ENCODE measurements around the gene TH. TPM values are rescaled to one million over a fixed set of nuclear protein-coding genes. Genes with fewer than 3 reads are reported as not detected.

The TH gene
- polyA plus RNA-seq, 1 of the 3 experiments (the other 2 are of a cell fraction) = not detected

GRCh38 chr11:2168286-2169004 lies 3.2 kb downstream of the TH start (continued):
- TF ChIP-seq EZH2phosphoT487 (IDR thresholded peaks at IDR 0.05; ENCODE audit: borderline replicate concordance, low read depth) = no peak
- no peak for TF ChIP-seq EP300 (IDR thresholded peaks at IDR 0.05; ENCODE audit: borderline replicate concordance in 1 of 2, low read depth in 1 of 2, low read length in 1 of 2)
- TF ChIP-seq TAF1 (IDR thresholded peaks at IDR 0.05; ENCODE audit: borderline replicate concordance, low read depth, low read length) = no peak
- no peak for TF ChIP-seq YY1 (IDR thresholded peaks at IDR 0.05; ENCODE audit: low read depth)
- no peak for TF ChIP-seq RFX5 (IDR thresholded peaks at IDR 0.05; ENCODE audit: low read length)
- TF ChIP-seq SIN3A (IDR thresholded peaks at IDR 0.05; ENCODE audit: borderline replicate concordance, low read depth, low read length) = no peak
- no peak for TF ChIP-seq ELF1 (IDR thresholded peaks at IDR 0.05)
- TF ChIP-seq, protein P1, sequence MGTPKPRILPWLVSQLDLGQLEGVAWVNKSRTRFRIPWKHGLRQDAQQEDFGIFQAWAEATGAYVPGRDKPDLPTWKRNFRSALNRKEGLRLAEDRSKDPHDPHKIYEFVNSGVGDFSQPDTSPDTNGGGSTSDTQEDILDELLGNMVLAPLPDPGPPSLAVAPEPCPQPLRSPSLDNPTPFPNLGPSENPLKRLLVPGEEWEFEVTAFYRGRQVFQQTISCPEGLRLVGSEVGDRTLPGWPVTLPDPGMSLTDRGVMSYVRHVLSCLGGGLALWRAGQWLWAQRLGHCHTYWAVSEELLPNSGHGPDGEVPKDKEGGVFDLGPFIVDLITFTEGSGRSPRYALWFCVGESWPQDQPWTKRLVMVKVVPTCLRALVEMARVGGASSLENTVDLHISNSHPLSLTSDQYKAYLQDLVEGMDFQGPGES (IDR thresholded peaks at IDR 0.05; ENCODE audit: low read depth, low read length) = no peak
- TF ChIP-seq NRF1 (IDR thresholded peaks at IDR 0.05; ENCODE audit: low read depth, low read length) = no peak

DNA sequence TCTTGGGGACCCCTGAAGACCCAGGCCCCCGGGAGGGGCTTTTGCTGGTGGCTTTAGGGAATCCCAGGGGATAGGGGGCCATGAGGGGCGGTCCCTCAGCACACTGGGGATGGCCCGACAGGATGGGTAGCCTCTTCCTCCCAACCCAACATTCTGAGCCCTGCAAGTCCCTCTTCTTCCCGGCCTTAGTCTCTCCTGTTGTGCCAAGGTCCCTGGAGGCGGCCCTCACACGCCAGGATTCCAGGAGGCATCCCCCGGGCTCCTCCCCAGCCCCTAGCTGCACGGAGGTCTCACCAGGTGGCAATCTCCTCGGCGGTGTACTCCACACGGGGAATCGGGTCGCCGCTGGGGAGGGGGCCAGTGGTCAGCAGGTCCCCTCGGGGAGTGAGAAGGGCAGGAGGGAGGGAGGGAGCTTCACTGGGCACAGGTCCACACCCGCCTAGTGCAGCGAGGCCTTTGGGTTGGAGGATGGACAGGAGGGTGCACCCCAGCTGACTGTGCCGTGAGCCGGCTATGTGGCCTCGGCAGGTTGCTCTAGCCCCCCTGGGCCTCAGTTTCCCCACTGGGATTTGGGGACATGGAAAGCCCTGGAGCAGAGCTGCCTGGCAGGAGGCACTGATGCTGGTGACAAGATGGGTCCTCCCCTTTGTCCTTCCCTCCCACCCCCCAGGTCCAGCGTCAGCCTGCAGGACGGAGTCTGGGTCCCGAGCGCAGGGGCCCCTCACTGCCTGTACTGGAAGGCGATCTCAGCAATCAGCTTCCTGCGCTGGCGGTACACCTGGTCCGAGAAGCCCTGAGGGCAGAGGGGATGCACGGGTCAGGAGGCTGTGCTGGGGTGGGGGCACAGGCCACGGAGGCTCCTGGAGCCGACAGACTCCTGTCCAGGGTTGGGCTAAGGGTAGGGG lies 4.2 kb downstream of the TH start:
- ChIA-PET CTCF (interaction anchor here (0.7 to 14.7 kb wide), 3 partner anchors 12 to 253 kb away, joined by 3 to 253 read pairs (median 19); partner anchors contain the start of gene INS), POLR2A (interaction anchor here (1.6 kb wide), 1 partner anchor 19 kb away, joined by 4 read pairs; no protein-coding TSS in a partner anchor)
- Histone ChIP-seq H3K36me3 (replicated peaks in 1 of 2; ENCODE audit: control insufficient read depth in 1 of 2, insufficient read depth in 2 of 2, low read length in 1 of 2) (no peaks in the 10 kb centered on the region), H3K27me3 (ENCODE audit: insufficient read depth) (no peaks in the 10 kb centered on the region), H3K4me2 (no peak overlapping the region), H3K79me2 (ENCODE audit: insufficient read depth) (no peaks in the 10 kb centered on the region), H3K9ac (no peak overlapping the region), H3K4me1 (ENCODE audit: control insufficient read depth in 1 of 2, insufficient read depth in 2 of 2, low read depth in 1 of 2, low read length in 1 of 2) (peaks cover 0 to 48% of the 10 kb centered on the region in 2 experiments; a peak in 1 of 4 replicates), H3K9me3 (no peaks in the 10 kb centered on the region), H4K20me1 (ENCODE audit: insufficient read depth) (no peaks in the 10 kb centered on the region), H2AFZ (ENCODE audit: low read depth) (no peak overlapping the region), H3F3A (replicated peaks; ENCODE audit: insufficient read depth) (no peaks in the 10 kb centered on the region), H3K9me2 (no peaks in the 10 kb centered on the region), H3K4me3 (ENCODE audit: low read depth in 2 of 2, low read length in 1 of 2) (no peak overlapping the region), H3K27ac (ENCODE audit: low read depth in 2 of 2, low read length in 1 of 2) (no peak overlapping the region; a peak in 1 of 4 replicates)
- TF ChIP-seq CHD2 (IDR thresholded peaks at IDR 0.05; ENCODE audit: low read length, partially characterized antibody) (no peak), RCOR1 (IDR thresholded peaks at IDR 0.05; ENCODE audit: low read length) (no peak), ELF1 (IDR thresholded peaks at IDR 0.05) (no peak)
- TF ChIP-seq, protein P2, sequence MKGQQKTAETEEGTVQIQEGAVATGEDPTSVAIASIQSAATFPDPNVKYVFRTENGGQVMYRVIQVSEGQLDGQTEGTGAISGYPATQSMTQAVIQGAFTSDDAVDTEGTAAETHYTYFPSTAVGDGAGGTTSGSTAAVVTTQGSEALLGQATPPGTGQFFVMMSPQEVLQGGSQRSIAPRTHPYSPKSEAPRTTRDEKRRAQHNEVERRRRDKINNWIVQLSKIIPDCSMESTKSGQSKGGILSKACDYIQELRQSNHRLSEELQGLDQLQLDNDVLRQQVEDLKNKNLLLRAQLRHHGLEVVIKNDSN (IDR thresholded peaks at IDR 0.05; ENCODE audit: borderline replicate concordance, low read depth) = no peak
- no peak for DNase-seq
- WGBS (ENCODE audit: low lambda C conversion rate) = 59% methylated on average over 19 of the region's 31 CpGs
